H54 (cell line): Measurements from ENCODE around the gene ALOX12.
"Not testable (repeated sequence)": the region's sequence is repeated elsewhere in the genome, so short reads cannot be mapped to it uniquely, and the experiment has no call there.

Experiments used
- DNase-seq: peaks from one replicate; pipeline ENCODE4 v3.0.0; 2011; ENCODE audit warnings: low spot score, mixed read lengths; ENCODE audit not compliant: insufficient read length
- FAIRE-seq: peaks from 3 replicates; lab custom pipeline; 2011; peaks lifted over from hg19 to GRCh38; lab: Jason Lieb, UNC
- POLR2A ChIP-seq: IDR thresholded peaks from 2 replicates; pipeline ENCODE4 v1.6.1; 2011; ENCODE audit warnings: low read depth, mild to moderate bottlenecking, low read length

Gene ALOX12, protein sequence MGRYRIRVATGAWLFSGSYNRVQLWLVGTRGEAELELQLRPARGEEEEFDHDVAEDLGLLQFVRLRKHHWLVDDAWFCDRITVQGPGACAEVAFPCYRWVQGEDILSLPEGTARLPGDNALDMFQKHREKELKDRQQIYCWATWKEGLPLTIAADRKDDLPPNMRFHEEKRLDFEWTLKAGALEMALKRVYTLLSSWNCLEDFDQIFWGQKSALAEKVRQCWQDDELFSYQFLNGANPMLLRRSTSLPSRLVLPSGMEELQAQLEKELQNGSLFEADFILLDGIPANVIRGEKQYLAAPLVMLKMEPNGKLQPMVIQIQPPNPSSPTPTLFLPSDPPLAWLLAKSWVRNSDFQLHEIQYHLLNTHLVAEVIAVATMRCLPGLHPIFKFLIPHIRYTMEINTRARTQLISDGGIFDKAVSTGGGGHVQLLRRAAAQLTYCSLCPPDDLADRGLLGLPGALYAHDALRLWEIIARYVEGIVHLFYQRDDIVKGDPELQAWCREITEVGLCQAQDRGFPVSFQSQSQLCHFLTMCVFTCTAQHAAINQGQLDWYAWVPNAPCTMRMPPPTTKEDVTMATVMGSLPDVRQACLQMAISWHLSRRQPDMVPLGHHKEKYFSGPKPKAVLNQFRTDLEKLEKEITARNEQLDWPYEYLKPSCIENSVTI

DNA sequence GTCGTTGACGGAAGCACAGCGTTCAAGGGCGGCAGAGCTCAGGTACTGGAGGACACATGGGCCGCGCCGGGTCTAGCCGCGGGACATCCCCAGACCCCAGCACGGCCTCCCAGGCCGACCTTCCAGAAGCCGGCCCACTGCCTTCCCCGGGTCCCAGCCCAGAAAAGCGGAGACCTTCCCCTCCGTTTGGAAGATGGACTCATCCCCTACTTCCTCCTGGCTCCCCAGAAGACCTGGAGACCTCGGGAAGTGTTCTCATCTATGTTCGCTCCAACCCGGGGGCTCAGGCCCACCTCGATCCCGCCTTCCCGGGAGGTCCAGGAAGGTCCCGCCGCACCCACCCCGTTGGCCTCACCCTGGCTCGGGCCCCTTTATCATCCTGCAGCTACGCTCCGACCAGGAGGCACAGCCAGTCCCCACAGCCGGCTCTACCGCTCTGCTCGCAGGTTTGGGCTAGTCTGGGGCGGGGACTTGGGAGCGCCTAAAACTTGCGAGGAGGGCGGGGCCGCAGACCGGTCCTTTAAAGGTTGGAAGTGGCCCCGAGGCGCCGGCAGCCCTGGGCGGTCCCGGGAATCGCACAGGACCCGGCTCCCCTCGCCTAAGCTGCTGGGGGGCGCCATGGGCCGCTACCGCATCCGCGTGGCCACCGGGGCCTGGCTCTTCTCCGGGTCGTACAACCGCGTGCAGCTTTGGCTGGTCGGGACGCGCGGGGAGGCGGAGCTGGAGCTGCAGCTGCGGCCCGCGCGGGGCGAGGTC lies at the start of gene ALOX12:
Gene ALOX12, plus strand, starts transcription at position 550 of the 756 bp plus-strand sequence. Its CDS starts 69 bp downstream, at position 619.
- FAIRE-seq (no peak), DNase-seq (no peak)
- no peak for TF ChIP-seq POLR2A

- no peak for FAIRE-seq
- no peak for TF ChIP-seq POLR2A
- DNase-seq: no peak
These were observed 48.1 kb upstream of the ALOX12 start for GRCh38 chr17:6947745-6948144.

DNA sequence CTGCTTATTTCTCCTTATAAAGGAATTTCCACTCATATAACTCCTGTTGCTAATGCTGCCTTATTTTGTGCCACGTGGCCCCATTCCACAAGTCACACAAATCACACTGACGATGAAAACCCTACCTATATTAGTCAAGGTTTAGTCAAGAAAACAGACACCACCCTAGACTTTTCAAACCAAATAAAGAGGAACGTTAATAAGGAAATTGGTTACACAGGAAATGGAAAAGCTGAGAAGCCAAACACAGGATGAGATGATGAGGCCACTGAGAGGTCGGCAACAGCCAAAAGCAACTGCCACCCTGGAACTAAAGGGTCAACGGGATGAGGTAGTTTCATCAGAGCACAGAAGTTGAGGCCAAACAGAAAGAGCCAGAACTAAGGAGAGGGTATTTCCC lies 47.3 kb upstream of the ALOX12 start:
- no peak for TF ChIP-seq POLR2A
- FAIRE-seq (no peak), DNase-seq (no peak)

- no peak for FAIRE-seq
- no peak for DNase-seq
- TF ChIP-seq POLR2A: no peak
These were observed 46.9 kb upstream of the ALOX12 start for GRCh38 chr17:6948976-6949375.

DNA sequence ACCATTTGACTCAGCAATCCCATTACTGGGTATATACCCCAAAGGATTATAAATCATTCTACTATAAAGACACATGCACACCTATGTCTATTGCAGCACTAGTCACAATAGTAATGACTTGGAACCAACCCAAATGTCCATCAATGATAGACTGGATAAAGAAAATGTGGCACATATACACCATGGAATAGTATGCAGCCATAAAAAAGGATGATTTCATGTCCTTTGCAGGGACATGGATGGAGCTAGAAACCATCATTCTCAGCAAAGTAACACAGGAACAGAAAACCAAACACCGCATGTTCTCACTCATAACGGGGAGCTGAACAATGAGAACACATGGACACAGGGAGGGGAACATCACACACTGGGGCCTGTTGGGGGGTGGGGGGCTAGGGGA lies 44.9 kb upstream of the ALOX12 start:
- DNase-seq, FAIRE-seq: not testable (repeated sequence)

GRCh38 chr17:6953689-6954088 lies 42.2 kb upstream of the ALOX12 start:
- no peak for TF ChIP-seq POLR2A
- FAIRE-seq: no peak

DNA sequence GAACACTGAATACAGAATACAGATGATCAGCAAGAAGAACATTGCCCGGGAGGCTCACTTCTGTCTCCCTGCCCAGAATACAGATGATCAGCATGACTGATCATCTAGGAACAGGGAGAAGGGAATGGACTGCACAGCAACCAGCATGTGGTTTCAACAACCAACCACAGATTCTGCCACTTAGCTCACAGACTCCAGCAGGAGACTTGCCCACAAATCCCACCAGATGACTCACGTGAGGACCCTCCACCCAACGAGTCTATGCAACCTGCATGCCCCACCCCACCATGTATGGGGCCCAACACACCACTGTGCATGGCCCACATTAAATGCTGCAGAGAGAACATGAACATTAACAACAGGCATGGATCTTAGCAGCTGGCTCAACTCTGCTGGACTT lies 36.1 kb upstream of the ALOX12 start:
- no peak for TF ChIP-seq POLR2A
- DNase-seq (no peak), FAIRE-seq (no peak)

More at GRCh38 chr17:6953689-6954088, 42.2 kb upstream of the ALOX12 start:
- DNase-seq: no peak

- FAIRE-seq: no peak
- no peak for DNase-seq
- TF ChIP-seq POLR2A: no peak
These were observed 26.5 kb upstream of the ALOX12 start for GRCh38 chr17:6969323-6969726.

DNA sequence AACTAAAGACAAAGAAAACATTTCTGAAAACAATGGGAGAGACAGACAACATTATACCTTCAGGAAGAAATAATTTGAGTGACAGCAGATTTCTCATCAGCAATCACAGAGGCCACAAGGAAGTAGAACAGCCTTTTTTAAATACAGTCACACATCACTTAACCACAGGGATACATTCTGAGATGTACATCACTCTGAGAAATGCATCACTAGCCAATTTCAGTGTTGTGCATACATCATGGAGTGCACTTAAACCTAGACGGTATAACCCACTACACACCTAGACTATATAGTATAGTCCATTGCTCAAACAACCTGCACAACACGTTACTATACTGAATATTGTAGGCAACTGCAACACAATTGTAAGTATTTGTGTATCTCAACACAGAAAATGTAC lies 24.9 kb upstream of the ALOX12 start:
- no peak for FAIRE-seq
- TF ChIP-seq POLR2A: no peak
- DNase-seq: no peak

GRCh38 chr17:6979440-6979839 lies 16.4 kb upstream of the ALOX12 start:
- FAIRE-seq, DNase-seq: not testable (repeated sequence)

- FAIRE-seq: no peak
- DNase-seq: no peak
- no peak for TF ChIP-seq POLR2A
These were observed 14.4 kb upstream of the ALOX12 start for GRCh38 chr17:6981426-6981825.

GRCh38 chr17:6985266-6985665 lies 10.6 kb upstream of the ALOX12 start:
- DNase-seq (no peak), FAIRE-seq (no peak)

GRCh38 chr17:6986676-6987075 lies 9.2 kb upstream of the ALOX12 start:
- no peak for TF ChIP-seq POLR2A
- FAIRE-seq: no peak
- no peak for DNase-seq

More at GRCh38 chr17:6985266-6985665, 10.6 kb upstream of the ALOX12 start:
- TF ChIP-seq POLR2A: no peak

DNA sequence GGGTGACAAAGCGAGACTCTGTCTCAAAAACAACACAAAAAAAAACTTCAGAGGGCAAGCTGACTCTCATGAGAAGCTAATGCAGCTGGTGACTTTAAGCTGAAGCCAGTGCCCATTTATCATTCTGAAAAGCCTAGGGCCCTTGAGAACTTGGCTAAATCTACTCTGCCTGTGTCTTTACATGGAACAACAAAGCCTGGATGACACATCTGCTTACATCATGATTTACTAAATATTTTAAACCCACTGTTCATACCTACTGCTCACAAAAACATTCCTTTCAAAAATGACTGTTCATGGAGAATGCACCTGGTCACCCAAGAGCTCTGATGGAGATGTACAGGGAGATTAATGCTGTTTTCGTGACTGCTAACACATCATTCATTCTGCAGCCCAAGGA lies 6.1 kb upstream of the ALOX12 start:
- no peak for DNase-seq
- no peak for TF ChIP-seq POLR2A
- FAIRE-seq: no peak

DNA sequence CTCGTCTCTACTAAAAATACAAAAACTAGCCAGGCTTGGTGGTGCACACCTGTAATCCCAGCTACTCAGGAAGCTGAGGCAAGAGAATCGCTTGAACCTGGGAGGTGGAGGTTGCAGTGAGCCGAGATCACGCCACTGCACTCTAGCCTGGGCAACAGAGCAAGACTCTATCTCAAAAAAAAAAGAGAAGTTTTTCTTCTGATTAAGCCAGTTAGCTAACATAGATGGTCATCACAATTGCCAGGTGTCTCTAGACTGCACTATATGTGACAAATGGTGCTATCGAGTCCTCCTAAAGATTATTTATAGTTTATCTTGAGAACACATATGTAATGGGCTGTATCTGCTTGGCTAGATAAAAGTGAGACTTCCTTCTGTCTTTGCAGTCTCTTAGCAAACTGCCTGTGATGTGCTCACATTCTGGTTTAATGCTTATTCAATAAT lies 2.2 kb upstream of the ALOX12 start:
- DNase-seq, FAIRE-seq: not testable (repeated sequence)
